Vagina (tissue), 2 donors: ENCODE measurements around the gene ADAT2.

Experiments used
- POLR2A ChIP-seq, 2 donors: fragments of 450-650 bp; IDR thresholded peaks; one replicate each; pipeline ENCODE4 v1.6.1; 2017; ENCODE audit warnings: antibody characterized with exemption in 2 of 2, mild to moderate bottlenecking in 2 of 2, moderate library complexity in 2 of 2
- POLR2AphosphoS5 ChIP-seq, 2 donors: sonication (generic); formaldehyde crosslinking; IDR thresholded peaks; one replicate each; pipeline ENCODE4 v1.9.0; 2017; ENCODE audit warnings: antibody characterized with exemption in 2 of 2, mild to moderate bottlenecking in 2 of 2, low read depth in 1 of 2; ENCODE audit not compliant: insufficient read depth in 1 of 2
- TF ChIP-seq, protein P1 (sequence below), 3 experiments: fragments of 450-650 bp in 2 of 3; fragments of 200-600 bp in 1 of 3; sonication (generic) in 1 of 3; IDR thresholded peaks; one replicate each; pipeline ENCODE4 v1.5.1; 2017 to 2019; ENCODE audit warnings: antibody characterized with exemption in 3 of 3, mild to moderate bottlenecking in 2 of 3, moderate library complexity in 2 of 3

DNA sequence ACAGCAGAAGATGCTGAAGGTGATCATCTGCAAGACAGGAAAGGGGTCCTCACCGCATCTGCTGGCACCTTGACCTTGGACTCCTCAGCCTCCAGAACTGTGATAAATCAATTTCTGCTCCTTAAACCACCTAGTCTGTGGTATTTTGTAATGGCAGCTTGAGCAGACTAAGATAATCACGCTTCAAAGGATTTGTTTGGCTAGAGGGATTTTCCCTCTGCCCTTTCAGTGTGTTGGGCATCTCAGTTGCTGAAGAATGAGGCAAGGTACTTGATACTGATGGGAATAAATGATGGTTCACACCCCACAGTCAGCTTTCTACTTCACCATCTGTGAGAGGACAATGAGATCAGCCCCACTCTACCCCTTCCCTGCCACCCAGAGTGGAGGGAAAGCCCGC, 60.2 kb downstream of the ADAT2 start:
- no peak for TF ChIP-seq POLR2A (IDR thresholded peaks at IDR 0.05)
- TF ChIP-seq, protein P1, sequence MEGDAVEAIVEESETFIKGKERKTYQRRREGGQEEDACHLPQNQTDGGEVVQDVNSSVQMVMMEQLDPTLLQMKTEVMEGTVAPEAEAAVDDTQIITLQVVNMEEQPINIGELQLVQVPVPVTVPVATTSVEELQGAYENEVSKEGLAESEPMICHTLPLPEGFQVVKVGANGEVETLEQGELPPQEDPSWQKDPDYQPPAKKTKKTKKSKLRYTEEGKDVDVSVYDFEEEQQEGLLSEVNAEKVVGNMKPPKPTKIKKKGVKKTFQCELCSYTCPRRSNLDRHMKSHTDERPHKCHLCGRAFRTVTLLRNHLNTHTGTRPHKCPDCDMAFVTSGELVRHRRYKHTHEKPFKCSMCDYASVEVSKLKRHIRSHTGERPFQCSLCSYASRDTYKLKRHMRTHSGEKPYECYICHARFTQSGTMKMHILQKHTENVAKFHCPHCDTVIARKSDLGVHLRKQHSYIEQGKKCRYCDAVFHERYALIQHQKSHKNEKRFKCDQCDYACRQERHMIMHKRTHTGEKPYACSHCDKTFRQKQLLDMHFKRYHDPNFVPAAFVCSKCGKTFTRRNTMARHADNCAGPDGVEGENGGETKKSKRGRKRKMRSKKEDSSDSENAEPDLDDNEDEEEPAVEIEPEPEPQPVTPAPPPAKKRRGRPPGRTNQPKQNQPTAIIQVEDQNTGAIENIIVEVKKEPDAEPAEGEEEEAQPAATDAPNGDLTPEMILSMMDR (IDR thresholded peaks at IDR 0.05) = no peak
- no peak for TF ChIP-seq POLR2AphosphoS5 (IDR thresholded peaks at IDR 0.05; ENCODE audit: insufficient read depth in 1 of 2, low read depth in 1 of 2)
